SK-N-SH (cell line): Measurements from ENCODE around the gene TWNK.

Experiments used
- CTCF ChIP-seq: fragments of 200-600 bp; sonication (generic); IDR thresholded peaks from 2 replicates; pipeline ENCODE4 v1.6.1; 2017; ENCODE audit warnings: antibody characterized with exemption, mild to moderate bottlenecking, moderate library complexity
- EP300 ChIP-seq, 2 experiments: IDR thresholded peaks; 2 replicates each; pipeline versions ENCODE4 v1.4.0 to v1.6.1; 2012; ENCODE audit warnings: borderline replicate concordance in 1 of 2, low read depth in 1 of 2, low read length in 1 of 2
- FOSL2 ChIP-seq: IDR thresholded peaks from 2 replicates; pipeline ENCODE4 v1.4.0; 2012; ENCODE audit warnings: low read depth, mild to moderate bottlenecking, moderate library complexity, borderline replicate concordance
- JUND ChIP-seq: IDR thresholded peaks from 2 replicates; pipeline ENCODE4 v1.4.0; 2012
- RCOR1 ChIP-seq: fragments of 150-350 bp; IDR thresholded peaks from 2 replicates; pipeline ENCODE4 v1.6.1; 2017; ENCODE audit warnings: antibody characterized with exemption, low read length
- REST ChIP-seq: IDR thresholded peaks from 2 replicates; pipeline ENCODE4 v1.6.1; 2012; ENCODE audit warnings: mild to moderate bottlenecking, low read depth, low read length, moderate library complexity
- RFX5 ChIP-seq: IDR thresholded peaks from 2 replicates; pipeline ENCODE4 v1.6.1; 2012; ENCODE audit warnings: mild to moderate bottlenecking, improper control_type of control experiment, low read length

GRCh38 chr10:100978121-100978900 lies 9.0 kb upstream of the TWNK start:
- TF ChIP-seq CTCF = no peak
- no peak for TF ChIP-seq RFX5
- TF ChIP-seq JUND = no peak
- no peak for TF ChIP-seq FOSL2
- no peak for TF ChIP-seq RCOR1
- TF ChIP-seq EP300 (IDR thresholded peaks at IDR 0.05; ENCODE audit: borderline replicate concordance in 1 of 2, low read depth in 1 of 2, low read length in 1 of 2) = no peak
- no peak for TF ChIP-seq REST
